ENCODE data around the gene LAMC2.

LAMC2 gene

DNA sequence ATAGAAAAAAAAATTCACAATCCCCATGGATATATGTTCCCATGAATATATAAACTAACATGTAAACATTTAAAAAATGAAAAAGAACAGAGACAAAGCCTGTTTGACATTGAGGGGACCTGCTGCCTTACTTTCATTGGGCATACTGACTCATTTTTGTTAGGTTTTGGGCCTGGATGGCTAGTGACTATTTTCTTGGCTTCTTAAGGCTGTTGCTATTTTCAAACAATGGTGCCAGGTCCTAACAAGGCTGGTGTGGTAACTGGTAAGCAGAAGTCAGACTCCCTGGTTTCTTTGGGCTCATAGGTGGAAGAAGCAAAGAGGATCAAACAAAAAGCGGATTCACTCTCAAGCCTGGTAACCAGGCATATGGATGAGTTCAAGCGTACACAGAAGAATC, 51.0 kb downstream of the LAMC2 start:
- Histone ChIP-seq H2BK15ac (ENCODE audit: low read length) (no peak overlapping the region), H2BK5ac (ENCODE audit: low read length) (no peak overlapping the region), H3K14ac (ENCODE audit: low read length) (no peak overlapping the region), H3K79me1 (ENCODE audit: low read depth, low read length) (no peaks in the 10 kb centered on the region), H3K9me3 (replicated peaks in 1 of 2; ENCODE audit: control insufficient read depth in 2 of 2, insufficient read depth in 1 of 2, low read depth in 1 of 2, low read length in 2 of 2) (no peaks in the 10 kb centered on the region), H3K23ac (ENCODE audit: low read depth, low read length, poor library complexity) (no peak overlapping the region), H2AK5ac (ENCODE audit: low read depth, low read length) (no peak overlapping the region), H3K4ac (ENCODE audit: low read length) (no peak overlapping the region), H3K4me1 (ENCODE audit: control insufficient read depth in 2 of 2, insufficient read depth in 1 of 2, low read depth in 1 of 2, low read length in 2 of 2) (peaks cover 0 to 14% of the 10 kb centered on the region in 2 donors), H3K27ac (replicated peaks; ENCODE audit: low read length) (no peak overlapping the region), H2AFZ (ENCODE audit: low read length) (no peak overlapping the region), H4K8ac (ENCODE audit: low read depth, low read length) (no peak overlapping the region), H3K18ac (ENCODE audit: low read length) (no peak overlapping the region), H3K9ac (ENCODE audit: low read depth, low read length, poor library complexity) (no peak overlapping the region), H3K27me3 (ENCODE audit: control insufficient read depth in 3 of 3, insufficient read depth in 3 of 3, low read depth in 1 of 3, low read length in 3 of 3) (no peaks in the 10 kb centered on the region), H2BK12ac (ENCODE audit: low read length) (no peak overlapping the region), H2BK120ac (ENCODE audit: low read depth, low read length) (no peak overlapping the region), H3K36me3 (replicated peaks in 1 of 2; ENCODE audit: control insufficient read depth in 2 of 2, insufficient read depth in 2 of 2, low read length in 2 of 2) (no peaks in the 10 kb centered on the region), H3K4me3 (ENCODE audit: low read length in 2 of 2) (no peak overlapping the region), H4K91ac (ENCODE audit: low read depth, low read length, poor library complexity) (no peak overlapping the region), H3K4me2 (ENCODE audit: insufficient read depth, low read length, poor library complexity, severe bottlenecking) (no peak overlapping the region)
- WGBS, 2 donors (ENCODE audit: extremely low coverage in 2 of 2, insufficient read length in 2 of 2, insufficient replicate concordance in 1 of 2): no CpG with 5 or more reads among the region's 2 CpGs
- no peak for DNase-seq (ENCODE audit: low spot score)

GRCh38 chr1:183238071-183238470, 52.0 kb downstream of the LAMC2 start:
- DNase-seq (ENCODE audit: low spot score): no peak
- Histone ChIP-seq H2BK15ac (ENCODE audit: low read length) (no peak overlapping the region), H3K18ac (ENCODE audit: low read length) (no peak overlapping the region)

GRCh38 chr1:183239220-183239742, 53.2 kb downstream of the LAMC2 start:
- Histone ChIP-seq H4K91ac (ENCODE audit: low read depth, low read length, poor library complexity) (no peak overlapping the region), H2BK5ac (ENCODE audit: low read length) (no peak overlapping the region), H4K8ac (ENCODE audit: low read depth, low read length) (no peak overlapping the region), H2AK5ac (ENCODE audit: low read depth, low read length) (no peak overlapping the region), H3K18ac (ENCODE audit: low read length) (no peak overlapping the region), H3K4me2 (ENCODE audit: insufficient read depth, low read length, poor library complexity, severe bottlenecking) (no peak overlapping the region), H3K27ac (replicated peaks; ENCODE audit: low read length) (no peak overlapping the region), H3K9ac (ENCODE audit: low read depth, low read length, poor library complexity) (no peak overlapping the region), H3K4me1 (ENCODE audit: control insufficient read depth in 2 of 2, insufficient read depth in 1 of 2, low read depth in 1 of 2, low read length in 2 of 2) (peaks cover 0 to 11% of the 10 kb centered on the region in 2 donors), H2BK15ac (ENCODE audit: low read length) (no peak overlapping the region), H3K4me3 (ENCODE audit: low read length in 2 of 2) (no peak overlapping the region), H3K14ac (ENCODE audit: low read length) (no peak overlapping the region), H3K9me3 (replicated peaks in 1 of 2; ENCODE audit: control insufficient read depth in 2 of 2, insufficient read depth in 1 of 2, low read depth in 1 of 2, low read length in 2 of 2) (no peaks in the 10 kb centered on the region), H3K36me3 (replicated peaks in 1 of 2; ENCODE audit: control insufficient read depth in 2 of 2, insufficient read depth in 2 of 2, low read length in 2 of 2) (no peaks in the 10 kb centered on the region), H2BK12ac (ENCODE audit: low read length) (no peak overlapping the region), H2BK120ac (ENCODE audit: low read depth, low read length) (no peak overlapping the region), H2AFZ (ENCODE audit: low read length) (no peak overlapping the region), H3K4ac (ENCODE audit: low read length) (no peak overlapping the region), H3K79me1 (ENCODE audit: low read depth, low read length) (no peaks in the 10 kb centered on the region), H3K23ac (ENCODE audit: low read depth, low read length, poor library complexity) (no peak overlapping the region), H3K27me3 (ENCODE audit: control insufficient read depth in 3 of 3, insufficient read depth in 3 of 3, low read depth in 1 of 3, low read length in 3 of 3) (no peaks in the 10 kb centered on the region)
- WGBS, 2 donors (ENCODE audit: extremely low coverage in 2 of 2, insufficient read length in 2 of 2, insufficient replicate concordance in 1 of 2): no CpG with 5 or more reads among the region's 7 CpGs
- no peak for DNase-seq (ENCODE audit: low spot score)

More at GRCh38 chr1:183238071-183238470, 52.0 kb downstream of the LAMC2 start:
- H3K4me2 ChIP-seq (ENCODE audit: insufficient read depth, low read length, poor library complexity, severe bottlenecking): no peak overlapping the region
- no peak overlapping the region for H2AFZ ChIP-seq (ENCODE audit: low read length)
- no CpG with 5 or more reads among the region's 2 CpGs for WGBS, 2 donors (ENCODE audit: extremely low coverage in 2 of 2, insufficient read length in 2 of 2, insufficient replicate concordance in 1 of 2)
- H2BK5ac ChIP-seq (ENCODE audit: low read length): no peak overlapping the region
- H3K9me3 ChIP-seq (replicated peaks in 1 of 2; ENCODE audit: control insufficient read depth in 2 of 2, insufficient read depth in 1 of 2, low read depth in 1 of 2, low read length in 2 of 2): no peaks in the 10 kb centered on the region
- no peak overlapping the region for H2BK12ac ChIP-seq (ENCODE audit: low read length)
- no peak overlapping the region for H4K91ac ChIP-seq (ENCODE audit: low read depth, low read length, poor library complexity)
- no peak overlapping the region for H3K23ac ChIP-seq (ENCODE audit: low read depth, low read length, poor library complexity)
- no peak overlapping the region for H2BK120ac ChIP-seq (ENCODE audit: low read depth, low read length)
- no peaks in the 10 kb centered on the region for H3K36me3 ChIP-seq (replicated peaks in 1 of 2; ENCODE audit: control insufficient read depth in 2 of 2, insufficient read depth in 2 of 2, low read length in 2 of 2)
- no peak overlapping the region for H3K9ac ChIP-seq (ENCODE audit: low read depth, low read length, poor library complexity)
- H3K27me3 ChIP-seq (ENCODE audit: control insufficient read depth in 3 of 3, insufficient read depth in 3 of 3, low read depth in 1 of 3, low read length in 3 of 3): no peaks in the 10 kb centered on the region
- H3K4me1 ChIP-seq (ENCODE audit: control insufficient read depth in 2 of 2, insufficient read depth in 1 of 2, low read depth in 1 of 2, low read length in 2 of 2): peaks cover 0 to 14% of the 10 kb centered on the region in 2 donors
- no peak overlapping the region for H3K27ac ChIP-seq (replicated peaks; ENCODE audit: low read length)
- H3K4me3 ChIP-seq (ENCODE audit: low read length in 2 of 2): no peak overlapping the region
- H3K14ac ChIP-seq (ENCODE audit: low read length): no peak overlapping the region
- no peak overlapping the region for H3K4ac ChIP-seq (ENCODE audit: low read length)
- no peak overlapping the region for H4K8ac ChIP-seq (ENCODE audit: low read depth, low read length)
- H3K79me1 ChIP-seq (ENCODE audit: low read depth, low read length): no peaks in the 10 kb centered on the region
- H2AK5ac ChIP-seq (ENCODE audit: low read depth, low read length): no peak overlapping the region

GRCh38 chr1:183239793-183240525, 53.9 kb downstream of the LAMC2 start:
- no peak for DNase-seq (ENCODE audit: low spot score)
- Histone ChIP-seq H2BK15ac (ENCODE audit: low read length) (no peak overlapping the region), H3K23ac (ENCODE audit: low read depth, low read length, poor library complexity) (no peak overlapping the region), H3K4me1 (ENCODE audit: control insufficient read depth in 2 of 2, insufficient read depth in 1 of 2, low read depth in 1 of 2, low read length in 2 of 2) (peaks cover 0 to 8% of the 10 kb centered on the region in 2 donors), H3K27ac (replicated peaks; ENCODE audit: low read length) (no peak overlapping the region), H3K27me3 (ENCODE audit: control insufficient read depth in 3 of 3, insufficient read depth in 3 of 3, low read depth in 1 of 3, low read length in 3 of 3) (no peaks in the 10 kb centered on the region), H3K36me3 (replicated peaks in 1 of 2; ENCODE audit: control insufficient read depth in 2 of 2, insufficient read depth in 2 of 2, low read length in 2 of 2) (no peaks in the 10 kb centered on the region), H2BK5ac (ENCODE audit: low read length) (no peak overlapping the region), H3K4me2 (ENCODE audit: insufficient read depth, low read length, poor library complexity, severe bottlenecking) (no peak overlapping the region), H3K4ac (ENCODE audit: low read length) (no peak overlapping the region), H2AK5ac (ENCODE audit: low read depth, low read length) (no peak overlapping the region), H2BK120ac (ENCODE audit: low read depth, low read length) (no peak overlapping the region), H3K79me1 (ENCODE audit: low read depth, low read length) (no peaks in the 10 kb centered on the region), H3K18ac (ENCODE audit: low read length) (no peak overlapping the region), H3K4me3 (ENCODE audit: low read length in 2 of 2) (no peak overlapping the region), H4K8ac (ENCODE audit: low read depth, low read length) (no peak overlapping the region), H2BK12ac (ENCODE audit: low read length) (no peak overlapping the region), H2AFZ (ENCODE audit: low read length) (no peak overlapping the region), H3K14ac (ENCODE audit: low read length) (no peak overlapping the region), H3K9ac (ENCODE audit: low read depth, low read length, poor library complexity) (no peak overlapping the region), H4K91ac (ENCODE audit: low read depth, low read length, poor library complexity) (no peak overlapping the region), H3K9me3 (replicated peaks in 1 of 2; ENCODE audit: control insufficient read depth in 2 of 2, insufficient read depth in 1 of 2, low read depth in 1 of 2, low read length in 2 of 2) (no peaks in the 10 kb centered on the region)
- WGBS, 2 donors (ENCODE audit: extremely low coverage in 2 of 2, insufficient read length in 2 of 2, insufficient replicate concordance in 1 of 2): no CpG with 5 or more reads among the region's 8 CpGs

All from neuronal stem cell (in vitro differentiated cells).